ENCODE measurements around the gene CDIPT.
"Not testable (repeated sequence)": the region's sequence is repeated elsewhere in the genome, so short reads cannot be mapped to it uniquely, and the experiment has no call there.

The CDIPT gene

DNA sequence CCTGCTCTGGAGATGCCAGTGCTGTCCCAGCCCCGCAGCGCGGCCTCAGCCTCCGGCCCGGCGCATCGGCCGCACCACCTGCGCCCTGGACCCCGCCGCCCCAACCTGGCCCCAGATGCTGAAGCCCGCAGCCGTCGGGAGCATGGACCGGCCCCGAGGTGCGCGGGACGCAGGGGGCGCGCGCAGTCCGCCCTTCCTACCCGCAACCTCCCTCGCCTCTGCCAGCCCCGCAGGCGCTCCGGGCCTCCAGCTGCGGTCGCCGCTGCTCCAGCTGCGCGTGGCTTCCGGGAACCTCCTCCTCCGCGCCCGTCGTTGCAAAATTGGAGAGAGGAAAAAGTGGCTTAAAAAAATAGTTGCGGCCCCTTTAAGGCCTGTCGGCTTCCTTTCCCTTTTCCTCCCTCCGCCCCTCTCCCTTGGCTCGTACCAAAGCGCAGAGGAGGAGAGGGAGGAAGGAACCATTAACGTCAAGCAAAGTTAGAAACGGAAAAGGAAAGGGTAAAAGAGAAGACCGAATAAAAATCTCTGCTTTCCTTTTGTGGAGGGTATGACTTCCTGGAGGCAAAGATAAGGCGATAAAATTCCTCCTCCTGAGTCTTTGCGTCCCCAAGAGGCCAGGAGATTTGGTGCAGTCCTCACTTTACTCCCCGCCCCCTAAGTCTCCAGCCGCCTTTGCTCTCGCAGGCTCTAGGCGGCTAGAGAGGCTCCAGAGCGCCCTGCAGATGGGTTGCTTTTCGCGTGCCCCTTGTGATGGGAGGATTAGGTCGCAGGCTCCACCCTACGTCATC is at the start of gene CDIPT:
CDIPT (minus strand) TSS at position 343 of the 785 bp plus-strand sequence. CDS start 369 bp downstream, outside the sequence.
- DNase-seq = peak; percentile 88 to 92

GRCh38 chr16:29912087-29912486 is 49.1 kb upstream of the CDIPT start:
- DNase-seq = no peak

DNA sequence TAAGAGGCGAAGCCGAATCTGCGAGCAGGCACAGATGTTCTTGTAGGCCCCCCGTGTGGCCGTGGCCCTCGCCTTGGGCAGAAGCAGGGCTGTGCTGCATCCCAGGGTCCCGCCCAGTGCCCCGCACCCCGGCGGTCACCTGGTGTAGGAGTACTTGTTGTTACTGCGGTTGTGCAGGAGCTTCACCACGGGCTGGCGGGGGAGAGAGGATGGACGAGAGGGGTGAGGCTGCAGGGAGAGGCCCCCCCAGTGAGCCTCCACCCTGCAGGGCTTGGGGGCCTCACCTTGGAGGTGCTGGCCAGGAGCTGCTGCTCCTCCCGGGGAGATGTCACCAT is 48.6 kb upstream of the CDIPT start:
- no peak for DNase-seq

DNA sequence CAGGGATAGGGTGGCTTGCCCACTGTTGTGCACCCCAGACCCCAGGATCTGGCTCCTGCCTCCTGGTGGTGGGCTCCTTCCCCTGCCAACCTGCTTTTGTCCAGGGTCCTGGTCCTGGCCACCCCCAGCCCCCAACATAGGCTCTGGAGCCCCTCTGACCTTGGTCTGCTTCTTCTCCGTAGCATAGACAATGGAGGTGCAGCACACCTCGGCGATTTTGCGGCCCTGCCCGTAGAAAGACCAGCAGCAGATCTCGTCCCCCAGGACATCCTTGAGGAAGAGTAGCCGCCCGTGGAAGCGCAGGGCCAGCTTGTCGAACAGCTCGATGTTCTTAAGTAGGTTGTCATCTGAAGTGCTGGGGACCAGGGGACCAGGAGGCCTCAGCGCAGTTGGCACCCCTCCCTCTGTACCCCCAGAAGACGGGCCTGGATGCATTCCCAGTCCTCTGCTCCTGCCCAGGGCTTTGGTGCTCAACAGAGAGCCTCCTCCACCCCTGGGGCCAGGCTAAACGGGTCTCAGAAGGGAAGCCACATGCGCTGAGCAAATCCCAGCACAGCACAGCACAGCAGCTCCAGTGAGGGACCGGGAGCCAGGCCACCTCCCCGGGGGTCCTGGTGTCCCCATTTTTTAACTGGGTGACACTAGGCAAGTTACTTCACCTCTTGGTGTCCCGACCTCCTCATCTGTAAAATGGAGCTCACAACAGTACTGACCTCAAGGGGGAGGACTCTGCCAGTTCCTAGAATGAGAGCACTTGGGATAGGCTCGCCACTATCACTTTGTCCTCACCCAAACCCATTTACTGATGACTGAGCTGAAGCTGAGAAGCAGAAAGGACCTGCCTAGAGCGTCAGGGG is 48.0 kb upstream of the CDIPT start:
- no peak for DNase-seq

DNA sequence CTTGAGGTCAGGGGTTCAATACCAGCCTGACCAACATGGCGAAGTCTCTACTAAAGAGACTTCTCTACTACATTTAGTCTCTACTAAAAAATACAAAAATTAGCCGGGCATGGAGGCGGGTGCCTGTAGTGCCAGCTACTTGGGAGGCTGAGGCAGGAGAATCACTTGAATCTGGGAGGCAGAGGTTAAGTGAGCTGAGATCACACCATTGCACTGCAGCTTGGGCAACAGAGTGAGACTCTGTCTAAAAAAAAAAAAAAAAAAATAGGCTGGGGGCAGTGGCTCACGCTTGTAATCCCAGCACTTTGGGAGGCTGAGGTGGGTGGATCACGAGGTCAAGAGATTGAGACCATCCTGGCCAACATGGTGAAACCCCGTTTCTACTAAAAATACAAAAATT is 46.8 kb upstream of the CDIPT start:
- not testable (repeated sequence) for DNase-seq

GRCh38 chr16:29909391-29909790 is 46.4 kb upstream of the CDIPT start:
- no peak for DNase-seq

GRCh38 chr16:29908719-29909220 is 45.7 kb upstream of the CDIPT start:
- no peak for DNase-seq

- DNase-seq = no peak
Observed at GRCh38 chr16:29907973-29908372, 44.9 kb upstream of the CDIPT start.

- DNase-seq = no peak
Observed at GRCh38 chr16:29906520-29907244, 43.7 kb upstream of the CDIPT start.

DNA sequence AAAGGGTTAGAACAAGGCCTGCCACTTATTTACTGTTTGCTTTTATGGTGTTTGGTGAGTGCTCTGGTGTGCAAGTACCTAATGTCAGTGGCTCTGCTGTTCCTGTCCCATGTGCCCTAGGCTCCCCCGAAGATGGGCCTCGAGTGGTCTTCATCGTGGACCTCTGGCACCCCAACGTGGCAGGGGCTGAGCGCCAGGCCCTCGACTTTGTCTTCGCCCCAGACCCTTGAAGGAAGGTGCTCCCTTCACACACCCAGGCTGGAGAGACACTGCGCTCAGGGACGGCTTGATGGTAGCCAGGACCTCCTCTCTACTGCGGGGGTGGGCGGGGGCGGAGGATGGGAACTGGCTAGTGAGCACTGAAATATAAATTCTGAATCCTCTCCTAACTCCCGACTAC is 42.6 kb upstream of the CDIPT start:
- DNase-seq = no peak

DNA sequence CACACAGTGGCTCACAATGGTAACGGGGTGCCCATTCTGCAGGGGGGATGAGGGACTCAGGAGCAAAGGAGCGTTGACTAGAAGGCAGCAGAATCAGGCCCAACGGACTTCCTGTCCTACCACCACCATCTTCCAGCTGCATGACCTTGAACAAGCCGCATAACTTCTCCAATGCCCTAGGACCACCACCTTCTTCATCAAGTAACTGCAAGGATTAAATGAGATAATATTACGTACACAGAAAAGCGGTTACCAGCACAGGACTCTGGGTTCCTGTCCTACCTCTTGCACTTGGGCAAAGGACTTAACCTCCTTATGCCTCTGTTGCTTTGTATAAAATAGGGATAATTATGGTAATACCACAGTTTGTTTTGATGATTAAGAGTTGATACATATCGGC is 41.9 kb upstream of the CDIPT start:
- no peak for DNase-seq

DNA sequence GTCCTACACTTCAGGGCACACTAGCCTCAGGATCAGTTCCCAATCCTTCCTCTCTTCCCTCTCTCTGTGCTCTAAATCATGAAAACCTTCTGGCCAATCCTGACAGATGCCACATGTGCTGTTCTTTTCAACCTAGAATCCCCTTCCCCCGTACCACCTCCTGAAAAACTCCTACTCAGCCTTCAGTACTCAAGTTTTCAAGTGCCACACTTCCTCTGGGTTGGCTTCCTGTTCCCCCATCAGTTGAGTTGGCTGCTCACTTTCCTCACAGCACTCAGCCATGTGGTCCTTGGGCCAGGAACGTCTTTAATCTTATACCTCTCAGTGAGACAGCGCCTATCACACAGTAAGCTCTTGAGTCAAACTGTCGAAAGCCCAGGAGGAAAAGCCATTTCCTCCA is 40.6 kb upstream of the CDIPT start:
- no peak for DNase-seq

GRCh38 chr16:29901607-29901945 is 38.5 kb upstream of the CDIPT start:
- DNase-seq = no peak

DNA sequence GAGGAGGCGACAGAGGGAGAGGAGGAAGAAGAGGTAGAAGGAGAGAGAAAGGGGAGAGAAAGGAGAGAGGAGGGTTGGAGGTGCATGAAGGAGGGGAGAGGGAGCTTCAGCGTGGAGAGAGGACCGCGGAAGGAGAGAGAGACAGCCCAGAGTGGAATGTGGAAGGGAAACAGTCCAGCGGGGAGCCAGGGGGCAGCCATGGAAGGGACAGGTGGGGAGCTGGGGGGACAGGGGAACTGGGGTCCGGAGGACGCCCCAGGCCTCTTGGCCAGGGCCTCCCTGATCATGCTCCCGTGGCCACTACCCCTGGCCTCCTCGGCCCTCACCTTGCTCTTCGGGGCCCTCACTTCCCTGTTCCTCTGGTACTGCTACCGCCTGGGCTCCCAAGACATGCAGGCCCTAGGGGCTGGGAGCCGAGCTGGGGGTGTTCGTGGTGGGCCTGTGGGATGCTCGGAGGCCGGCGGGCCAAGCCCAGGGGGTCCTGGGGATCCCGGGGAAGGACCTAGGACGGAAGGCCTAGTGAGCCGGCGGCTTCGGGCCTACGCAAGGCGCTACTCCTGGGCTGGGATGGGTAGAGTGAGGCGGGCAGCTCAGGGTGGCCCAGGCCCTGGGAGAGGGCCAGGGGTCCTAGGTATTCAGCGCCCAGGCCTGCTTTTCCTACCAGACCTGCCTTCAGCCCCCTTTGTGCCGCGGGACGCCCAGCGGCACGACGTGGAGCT is 38.0 kb upstream of the CDIPT start:
- DNase-seq = no peak

DNA sequence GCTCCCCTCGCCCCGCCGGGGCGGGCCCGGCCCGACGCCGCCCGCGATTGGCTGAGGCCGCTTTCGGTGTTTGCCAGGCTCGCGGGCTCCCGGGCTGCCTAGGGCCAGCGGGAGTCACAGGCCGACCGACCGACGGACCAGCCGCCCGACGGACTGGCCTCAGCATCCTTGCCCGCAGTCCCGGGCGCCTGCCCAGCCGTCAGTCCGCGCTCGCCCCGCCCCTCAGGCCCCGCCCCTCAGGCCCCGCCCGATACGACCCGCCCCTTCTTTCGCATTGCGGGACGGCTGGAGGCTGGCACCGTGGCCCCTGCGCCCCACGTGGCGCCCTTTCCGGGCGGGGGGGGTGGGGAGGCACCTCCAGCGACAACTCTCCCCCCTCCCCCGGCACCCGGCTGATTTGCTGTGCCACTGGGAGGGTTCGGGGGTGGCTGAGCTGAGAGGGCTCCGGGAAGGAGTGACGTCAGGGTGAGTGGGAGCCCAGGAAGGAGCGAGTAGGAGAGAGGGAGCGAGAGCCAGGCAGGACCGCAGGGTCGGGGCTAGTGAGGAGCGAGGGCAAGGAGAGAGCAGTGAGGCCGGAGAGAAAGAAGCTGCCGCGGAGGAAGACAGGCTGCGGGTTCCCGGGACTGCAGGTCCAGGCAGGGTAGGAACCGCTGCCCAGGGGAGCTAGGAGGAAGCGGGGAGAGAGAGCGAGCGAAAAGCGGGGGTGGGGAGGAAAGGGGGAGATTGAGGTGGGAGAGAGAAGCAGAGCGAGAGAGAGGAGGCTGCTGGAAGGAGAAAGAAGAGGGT is 37.3 kb upstream of the CDIPT start, which contains the start of gene ASPHD1:
ASPHD1 (plus strand) TSS at position 387 of the 786 bp plus-strand sequence. CDS start 484 bp downstream, outside the sequence.
- DNase-seq = peak; percentile 63 to 70

DNA sequence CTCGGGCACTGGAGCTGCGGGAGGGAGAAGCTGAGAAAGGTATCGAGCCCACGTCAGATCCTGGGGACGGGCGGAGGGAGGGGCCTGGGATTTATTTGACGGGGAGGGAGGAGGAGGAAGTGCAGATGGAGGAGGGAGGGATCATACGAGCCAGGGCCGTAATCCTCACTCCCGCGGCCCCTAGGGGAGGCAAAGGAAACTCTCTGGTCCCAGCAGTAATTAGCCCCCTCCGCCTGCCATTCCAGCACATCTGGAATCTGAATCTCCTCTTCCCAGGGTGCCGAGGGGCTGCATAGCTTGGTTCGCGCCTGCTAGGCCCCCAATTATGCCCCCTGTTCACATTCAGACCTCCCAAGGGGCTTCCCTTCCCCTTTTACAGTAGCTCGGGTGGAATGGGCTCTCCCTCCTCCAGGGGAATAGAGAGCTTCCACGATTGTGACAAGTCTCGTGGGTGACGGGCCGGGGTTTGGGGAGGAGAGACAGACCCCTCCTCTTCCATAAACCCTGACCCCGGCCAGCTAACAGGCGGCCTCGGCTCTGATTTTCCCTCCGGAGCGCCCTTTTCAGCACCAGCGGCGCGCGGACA is 36.6 kb upstream of the CDIPT start, which contains the start of gene SEZ6L2:
SEZ6L2 (minus strand) TSS at position 35 of the 586 bp plus-strand sequence. CDS start 531 bp downstream, outside the sequence.
- peak in 1 of 2 experiments; percentile 81 for DNase-seq

- DNase-seq = no peak
Observed at GRCh38 chr16:29898804-29899515, 35.9 kb upstream of the CDIPT start.

DNA sequence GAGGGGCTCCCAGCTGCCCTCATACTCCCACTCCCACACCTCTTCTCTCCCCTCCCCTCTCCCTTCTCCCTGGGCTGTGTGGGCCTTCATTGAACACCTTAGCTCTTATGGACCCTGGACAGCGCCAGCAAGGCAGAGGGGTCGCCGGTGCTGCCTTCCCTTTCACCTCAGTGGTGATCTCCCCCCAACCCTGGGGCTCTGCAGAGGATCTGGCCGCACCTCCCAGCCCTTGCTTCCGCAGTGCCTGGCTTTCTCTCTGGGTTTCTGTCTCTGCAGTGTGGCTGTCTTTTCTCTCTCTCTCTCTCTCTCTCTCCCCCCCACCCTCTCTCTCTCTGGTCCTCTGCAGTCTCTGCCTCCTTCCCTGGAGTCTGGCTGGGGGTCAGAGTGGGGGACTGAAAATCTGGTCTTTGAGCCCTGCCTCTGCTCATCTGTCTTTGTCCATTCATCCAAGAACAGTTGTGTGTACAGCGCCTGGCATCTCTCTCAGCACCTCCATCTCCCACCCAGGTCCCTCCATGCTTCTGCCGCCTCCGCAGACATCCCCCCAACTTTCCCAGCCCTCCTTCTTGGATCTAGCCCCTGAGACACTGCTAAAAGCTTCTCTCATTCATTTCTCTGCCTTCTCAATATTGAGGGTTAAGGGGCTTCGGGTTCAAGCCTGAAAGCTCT is 35.2 kb upstream of the CDIPT start:
- DNase-seq = no peak

DNA sequence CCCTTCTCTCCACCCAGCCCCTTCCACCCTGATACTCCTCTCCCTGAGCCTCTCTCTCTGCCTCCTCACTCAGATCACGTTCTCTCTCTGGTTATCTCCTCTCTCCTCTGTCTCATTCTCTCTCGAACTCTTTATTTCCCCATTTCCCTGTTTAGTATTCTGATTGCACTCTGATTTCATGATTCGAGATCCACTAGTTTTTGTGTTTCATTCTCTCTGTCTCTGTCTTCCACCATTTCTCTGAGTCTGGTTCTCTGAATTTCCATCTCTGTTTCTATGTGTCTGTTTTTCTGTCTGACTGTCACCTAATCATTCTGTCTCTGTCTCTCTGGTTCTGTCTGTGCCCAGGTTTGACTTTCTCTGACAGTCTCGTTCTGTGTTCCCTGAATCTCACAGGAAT is 34.3 kb upstream of the CDIPT start:
- DNase-seq = no peak

DNA sequence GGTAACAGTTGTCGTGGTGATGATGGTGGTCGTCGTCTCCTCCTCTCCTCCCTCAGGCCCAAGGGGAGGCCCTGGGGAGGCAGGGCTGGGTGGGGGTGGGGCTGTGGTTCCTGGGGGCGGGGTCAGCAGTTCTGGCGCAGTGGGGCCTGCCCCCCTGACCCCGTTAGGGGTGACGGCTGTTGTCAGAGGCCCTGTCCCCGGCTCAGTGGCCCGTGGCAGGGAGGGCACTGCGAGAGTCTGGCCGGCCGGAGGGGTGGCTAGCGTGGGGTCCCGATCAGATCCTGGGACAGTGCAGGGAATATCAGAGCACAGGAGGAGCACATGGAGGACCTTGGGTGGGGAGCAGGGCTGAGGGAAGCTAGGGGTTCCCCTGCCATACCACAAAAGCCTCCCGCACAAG is 33.8 kb upstream of the CDIPT start:
- DNase-seq = no peak
